NCI-H128 (cell line): ENCODE results near the gene SSRP1.

Experiments used
- DNase-seq: peaks from one replicate; lab custom pipeline; 2025; ENCODE audit not compliant: unreplicated experiment; lab: John Stamatoyannopoulos, UW

The SSRP1 gene

GRCh38 chr11:57359896-57360690, 24.4 kb upstream of the SSRP1 start:
- no peak for DNase-seq

GRCh38 chr11:57359396-57359795, 23.7 kb upstream of the SSRP1 start:
- no peak for DNase-seq

- DNase-seq = no peak
Measured at GRCh38 chr11:57358991-57359390, 23.3 kb upstream of the SSRP1 start.

- DNase-seq = no peak
Measured at GRCh38 chr11:57358543-57358961, 22.9 kb upstream of the SSRP1 start.

GRCh38 chr11:57357856-57358255, 22.2 kb upstream of the SSRP1 start:
- no peak for DNase-seq

- no peak for DNase-seq
Measured at GRCh38 chr11:57357310-57357709, 21.6 kb upstream of the SSRP1 start.

- DNase-seq = no peak
Measured at GRCh38 chr11:57356268-57356667, 20.6 kb upstream of the SSRP1 start.

- no peak for DNase-seq
Measured at GRCh38 chr11:57354699-57355098, 19.0 kb upstream of the SSRP1 start.

GRCh38 chr11:57353852-57354251, 18.2 kb upstream of the SSRP1 start:
- no peak for DNase-seq

GRCh38 chr11:57353446-57353845, 17.8 kb upstream of the SSRP1 start:
- DNase-seq = no peak

- DNase-seq = no peak
Measured at GRCh38 chr11:57353036-57353435, 17.3 kb upstream of the SSRP1 start.

- DNase-seq = peak; percentile 22
Measured at GRCh38 chr11:57349491-57350274, 14.0 kb upstream of the SSRP1 start.

- DNase-seq = no peak
Measured at GRCh38 chr11:57348636-57349313, 13.1 kb upstream of the SSRP1 start.

- no peak for DNase-seq
Measured at GRCh38 chr11:57348052-57348451, 12.4 kb upstream of the SSRP1 start.

GRCh38 chr11:57347336-57347735, 11.6 kb upstream of the SSRP1 start:
- no peak for DNase-seq

- DNase-seq = peak; percentile 22
Measured at GRCh38 chr11:57345555-57346211, 10.0 kb upstream of the SSRP1 start.

- DNase-seq = no peak
Measured at GRCh38 chr11:57344826-57345225, 9.1 kb upstream of the SSRP1 start.

GRCh38 chr11:57343825-57344224, 8.1 kb upstream of the SSRP1 start:
- no peak for DNase-seq

GRCh38 chr11:57342702-57343101, 7.0 kb upstream of the SSRP1 start:
- DNase-seq = no peak

- no peak for DNase-seq
Measured at GRCh38 chr11:57341250-57341808, 5.6 kb upstream of the SSRP1 start.

- DNase-seq = no peak
Measured at GRCh38 chr11:57340039-57340615, 4.4 kb upstream of the SSRP1 start.
